OCI-LY7 (cell line): ENCODE data around the gene CALN1. TPM values are rescaled to one million over a fixed set of nuclear protein-coding genes. Genes with fewer than 3 reads are reported as not detected.

Experiments used
- BruUV-seq: library from RNA; stranded (reverse); fragments of 400-500 nt; replicated peaks from 2 replicates; lab custom pipeline; 2021; lab: Mats Ljungman, UMichigan
- CTCF ChIA-PET: fragments of 300-600 bp; sonication (Branson Sonifier 250); formaldehyde crosslinking; loops from one replicate; lab custom pipeline; 2022; ENCODE audit warnings: antibody characterized with exemption; ENCODE audit not compliant: unreplicated experiment; lab: Charles Lee
- POLR2A ChIA-PET: fragments of 300-600 bp; sonication (Branson Sonifier 250); formaldehyde crosslinking; loops from one replicate; lab custom pipeline; 2022; ENCODE audit warnings: antibody characterized with exemption; lab: Charles Lee
- DNase-seq: peaks from one replicate; pipeline ENCODE4 v3.0.0-alpha.2; 2015; ENCODE audit warnings: low spot score
- H2AFZ ChIP-seq: fragments of 200-600 bp; sonication (generic), shearing (Covaris generic); 2 replicates; pipeline ENCODE4 v1.6.1; 2014; ENCODE audit warnings: mild to moderate bottlenecking, antibody characterized with exemption, low read length, moderate library complexity
- H3K27ac ChIP-seq: fragments of 200-600 bp; sonication (generic); 2 replicates; pipeline ENCODE4 v1.5.1; 2014; ENCODE audit warnings: mixed run types, low read depth, mild to moderate bottlenecking, moderate library complexity, low read length, inconsistent platforms; ENCODE audit not compliant: poor library complexity, severe bottlenecking
- H3K36me3 ChIP-seq: fragments of 200-600 bp; sonication (generic); 2 replicates; pipeline ENCODE4 v1.6.1; 2014; ENCODE audit warnings: mild to moderate bottlenecking, antibody characterized with exemption, low read length, moderate library complexity, mixed read lengths; ENCODE audit not compliant: insufficient read depth
- H3K4me1 ChIP-seq: fragments of 200-600 bp; sonication (generic); 2 replicates; pipeline ENCODE4 v1.5.1; 2014; ENCODE audit warnings: mild to moderate bottlenecking, low read length; ENCODE audit not compliant: insufficient read depth, poor library complexity, severe bottlenecking
- H3K4me2 ChIP-seq: fragments of 200-600 bp; sonication (generic); 2 replicates; pipeline ENCODE4 v1.6.1; 2014; ENCODE audit warnings: mild to moderate bottlenecking, low read length
- H3K4me3 ChIP-seq: fragments of 200-600 bp; sonication (generic); 2 replicates; pipeline ENCODE4 v1.5.1; 2014; ENCODE audit warnings: mild to moderate bottlenecking, low read depth, low read length; ENCODE audit not compliant: poor library complexity, severe bottlenecking
- H3K79me2 ChIP-seq: fragments of 200-600 bp; sonication (generic); 2 replicates; pipeline ENCODE4 v1.6.1; 2016; ENCODE audit warnings: low read depth, mild to moderate bottlenecking, low read length, moderate library complexity, mixed read lengths; ENCODE audit not compliant: insufficient read depth
- H3K9me2 ChIP-seq: fragments of 200-600 bp; sonication (generic); 2 replicates; pipeline ENCODE4 v1.6.1; 2016; ENCODE audit warnings: mild to moderate bottlenecking, low read length, mixed read lengths; ENCODE audit not compliant: insufficient read depth
- H3K9me3 ChIP-seq: fragments of 200-600 bp; sonication (generic); 2 replicates; pipeline ENCODE4 v1.6.1; 2014; ENCODE audit warnings: mild to moderate bottlenecking, mixed run types, low read length, mixed read lengths
- H4K20me1 ChIP-seq: fragments of 200-600 bp; sonication (generic); 2 replicates; pipeline ENCODE4 v1.6.1; 2014; ENCODE audit warnings: mild to moderate bottlenecking, antibody characterized with exemption, low read length, moderate library complexity, mixed read lengths; ENCODE audit not compliant: insufficient read depth
- CTCF ChIP-seq: fragments of 200-600 bp; sonication (generic); conservative IDR thresholded peaks from 2 replicates; pipeline ENCODE4 v1.5.1; 2014; ENCODE audit warnings: mild to moderate bottlenecking, antibody characterized with exemption, low read length, moderate library complexity, mixed read lengths
- EZH2phosphoT487 ChIP-seq: fragments of 200-600 bp; sonication (generic); IDR thresholded peaks from 2 replicates; pipeline ENCODE4 v1.6.1; 2018; ENCODE audit warnings: low read depth, borderline replicate concordance, mild to moderate bottlenecking, mixed run types, antibody characterized with exemption, low read length, moderate library complexity, mixed read lengths
- intact Hi-C: fragments of 100-400 bp; cut with micrococcal nuclease; formaldehyde crosslinking; loops from one replicate; pipeline ENCODE4 v1.10.0; 2022; ENCODE audit not compliant: unreplicated experiment
- total RNA-seq, 2 experiments: library from RNA; depleted of rRNA in 1 of 2; stranded (reverse); fragments of >200 nt in 1 of 2; shearing (Covaris generic) in 1 of 2; gene quantifications; 2 replicates each; pipeline ENCODE4 v1.2.3, GENCODE V29; 2014 to 2022

CALN1 gene
- total RNA-seq, 2 experiments from 2014 or later: not detected

GRCh38 chr7:71780282-71780681 is 631.9 kb downstream of the CALN1 start:
- Histone ChIP-seq H3K9me2 (no peaks in the 10 kb centered on the region), H3K9me3 (no peaks in the 10 kb centered on the region), H2AFZ (no peak overlapping the region), H3K36me3 (no peaks in the 10 kb centered on the region), H4K20me1 (no peaks in the 10 kb centered on the region), H3K4me1 (no peaks in the 10 kb centered on the region), H3K27ac (no peak overlapping the region), H3K4me2 (no peak overlapping the region), H3K79me2 (no peaks in the 10 kb centered on the region), H3K4me3 (no peak overlapping the region)
- intact Hi-C loops: no loop called here
- no TSS peak for BruUV-seq
- DNase-seq: no peak
- POLR2A ChIA-PET: no interaction called here
- TF ChIP-seq EZH2phosphoT487 (no peak), CTCF (no peak)
- CTCF ChIA-PET: no interaction called here

- CTCF ChIA-PET: no interaction called here
Measured at GRCh38 chr7:71777278-71777677, 634.9 kb downstream of the CALN1 start.

More at GRCh38 chr7:71777278-71777677, 634.9 kb downstream of the CALN1 start:
- Histone ChIP-seq H3K9me3 (no peaks in the 10 kb centered on the region), H3K79me2 (no peaks in the 10 kb centered on the region), H3K4me3 (no peak overlapping the region), H3K4me2 (no peak overlapping the region), H3K36me3 (no peaks in the 10 kb centered on the region), H3K4me1 (no peaks in the 10 kb centered on the region), H3K9me2 (no peaks in the 10 kb centered on the region), H4K20me1 (no peaks in the 10 kb centered on the region), H2AFZ (no peak overlapping the region), H3K27ac (no peak overlapping the region)
- no TSS peak for BruUV-seq
- DNase-seq: no peak
- intact Hi-C loops: no loop called here
- POLR2A ChIA-PET: no interaction called here
- no peak for TF ChIP-seq CTCF
- TF ChIP-seq EZH2phosphoT487: no peak
